Smooth muscle cell (in vitro differentiated cells): ENCODE measurements around the gene TMEM245. TPM values are rescaled to one million over a fixed set of nuclear protein-coding genes. Genes with fewer than 3 reads are reported as not detected.

Experiments used
- DNase-seq: peaks from one replicate; lab custom pipeline; 2025; ENCODE audit not compliant: unreplicated experiment; lab: John Stamatoyannopoulos, UW
- H2AFZ ChIP-seq: fragments of 200-600 bp; sonication (generic); 2 replicates; pipeline ENCODE4 v1.6.0; 2016; ENCODE audit warnings: antibody characterized with exemption, low read depth, mild to moderate bottlenecking
- H3F3A ChIP-seq: fragments of 200-600 bp; sonication (generic); 2 replicates; pipeline ENCODE4 v1.6.0; 2017; ENCODE audit warnings: antibody characterized with exemption, low read depth
- H3K27ac ChIP-seq: fragments of 200-600 bp; sonication (generic); 2 replicates; pipeline ENCODE4 v1.5.1; 2016; ENCODE audit warnings: low read depth, mild to moderate bottlenecking
- H3K27me3 ChIP-seq: fragments of 200-600 bp; sonication (generic); 2 replicates; pipeline ENCODE4 v1.6.1; 2016; ENCODE audit warnings: low read depth, mild to moderate bottlenecking
- H3K36me3 ChIP-seq: fragments of 200-600 bp; sonication (generic); 2 replicates; pipeline ENCODE4 v1.5.1; 2016; ENCODE audit warnings: low read depth
- H3K4me1 ChIP-seq: fragments of 200-600 bp; sonication (generic); 2 replicates; pipeline ENCODE4 v1.5.1; 2016; ENCODE audit warnings: low read depth
- H3K4me2 ChIP-seq: fragments of 200-600 bp; sonication (generic); 2 replicates; pipeline ENCODE4 v1.6.0; 2016; ENCODE audit warnings: mild to moderate bottlenecking
- H3K4me3 ChIP-seq: fragments of 200-600 bp; sonication (generic); 2 replicates; pipeline ENCODE4 v1.5.1; 2016; ENCODE audit warnings: mild to moderate bottlenecking
- H3K79me2 ChIP-seq: fragments of 200-600 bp; sonication (generic); 2 replicates; pipeline ENCODE4 v1.6.0; 2016; ENCODE audit warnings: low read depth, mild to moderate bottlenecking
- H3K9ac ChIP-seq: fragments of 200-600 bp; sonication (generic); 2 replicates; pipeline ENCODE4 v1.6.0; 2016; ENCODE audit warnings: low read depth
- H3K9me3 ChIP-seq: fragments of 200-600 bp; sonication (generic); replicated peaks from 2 replicates; pipeline ENCODE4 v1.5.1; 2016; ENCODE audit warnings: low read depth
- H4K20me1 ChIP-seq: fragments of 200-600 bp; sonication (generic); 2 replicates; pipeline ENCODE4 v1.6.0; 2016; ENCODE audit warnings: low read depth
- WGBS: methylation state at CpG from one replicate; pipeline ENCODE4 v1.1.7; 2016; ENCODE audit warnings: low lambda C conversion rate; 5-methylcytosine and 5-hydroxymethylcytosine counted together
- polyA plus RNA-seq: library from polyadenylated mRNA; unstranded; fragments of >200 nt; fragmentation: Nextera tagmentation; extraction: Ambion mirVana; gene quantifications from 2 replicates; pipeline ENCODE4 v1.2.1, GENCODE V29; 2016
- total RNA-seq: library from RNA; depleted of rRNA; stranded (reverse); fragments of >200 nt; gene quantifications from 2 replicates; pipeline ENCODE4 v1.2.3, GENCODE V29; 2014
- TF ChIP-seq, protein P1 (sequence below): fragments of 200-600 bp; sonication (generic); IDR thresholded peaks from 2 replicates; pipeline ENCODE4 v1.5.1; 2017; ENCODE audit warnings: borderline replicate concordance, mild to moderate bottlenecking, antibody characterized with exemption; ENCODE audit not compliant: insufficient read depth, poor library complexity, severe bottlenecking

The TMEM245 gene
- total and polyA plus RNA-seq, 2 experiments from 2014 or later: 16.3 to 39.7 TPM

DNA sequence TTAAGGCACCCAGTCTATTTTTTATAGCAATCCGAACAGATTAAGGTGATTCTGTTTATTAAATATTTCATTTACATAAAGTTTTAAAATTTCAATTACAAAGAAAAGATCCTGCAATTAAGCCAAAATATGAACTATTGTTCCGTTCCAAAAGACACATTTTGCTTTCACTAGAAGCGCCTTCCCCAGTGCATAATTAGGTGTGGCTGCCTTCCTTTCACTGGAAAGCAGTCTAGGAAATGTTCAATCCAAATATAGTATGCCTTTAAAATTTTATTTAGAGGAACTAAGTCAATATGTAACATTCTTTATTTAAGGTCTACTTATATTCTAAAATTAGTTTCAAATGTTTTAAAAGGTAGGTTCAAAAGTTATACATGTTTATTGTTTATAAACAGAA lies 114.1 kb downstream of the TMEM245 start:
- 96% methylated on average over 3 of the region's 3 CpGs for WGBS
- H3K36me3 ChIP-seq: no peaks in the 10 kb centered on the region
- H4K20me1 ChIP-seq: peaks cover 24% of the 10 kb centered on the region

DNA sequence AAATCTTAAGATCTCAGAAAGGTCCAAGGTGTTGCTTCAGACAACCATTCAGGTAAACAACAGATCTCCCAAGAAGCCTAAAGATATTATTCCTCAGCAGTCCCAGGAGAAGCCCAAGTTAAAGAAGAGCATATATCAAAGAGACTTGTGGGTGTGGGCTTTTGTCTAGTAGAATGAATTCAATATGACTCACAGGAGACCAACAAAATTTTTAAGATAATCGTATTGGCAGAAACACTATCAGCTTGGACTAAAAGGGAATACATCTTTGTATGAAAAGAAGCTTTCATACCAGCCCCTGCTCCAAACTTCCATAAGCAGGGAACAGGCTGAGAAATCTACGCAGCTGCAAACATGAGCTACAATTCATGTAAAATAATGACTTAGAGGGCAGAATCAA lies 116.6 kb downstream of the TMEM245 start:
- Histone ChIP-seq H3K4me2 (no peak overlapping the region), H3K79me2 (peaks cover 40% of the 10 kb centered on the region), H2AFZ (no peak overlapping the region), H3K4me1 (no peaks in the 10 kb centered on the region), H3K4me3 (no peak overlapping the region), H3K27ac (no peak overlapping the region), H3F3A (no peaks in the 10 kb centered on the region), H3K9ac (no peak overlapping the region), H3K9me3 (peaks cover 8% of the 10 kb centered on the region), H3K36me3 (no peaks in the 10 kb centered on the region), H4K20me1 (peaks cover 25% of the 10 kb centered on the region), H3K27me3 (no peaks in the 10 kb centered on the region)
- 98% methylated on average over 2 of the region's 2 CpGs for WGBS
- no peak for DNase-seq
- TF ChIP-seq, protein P1, sequence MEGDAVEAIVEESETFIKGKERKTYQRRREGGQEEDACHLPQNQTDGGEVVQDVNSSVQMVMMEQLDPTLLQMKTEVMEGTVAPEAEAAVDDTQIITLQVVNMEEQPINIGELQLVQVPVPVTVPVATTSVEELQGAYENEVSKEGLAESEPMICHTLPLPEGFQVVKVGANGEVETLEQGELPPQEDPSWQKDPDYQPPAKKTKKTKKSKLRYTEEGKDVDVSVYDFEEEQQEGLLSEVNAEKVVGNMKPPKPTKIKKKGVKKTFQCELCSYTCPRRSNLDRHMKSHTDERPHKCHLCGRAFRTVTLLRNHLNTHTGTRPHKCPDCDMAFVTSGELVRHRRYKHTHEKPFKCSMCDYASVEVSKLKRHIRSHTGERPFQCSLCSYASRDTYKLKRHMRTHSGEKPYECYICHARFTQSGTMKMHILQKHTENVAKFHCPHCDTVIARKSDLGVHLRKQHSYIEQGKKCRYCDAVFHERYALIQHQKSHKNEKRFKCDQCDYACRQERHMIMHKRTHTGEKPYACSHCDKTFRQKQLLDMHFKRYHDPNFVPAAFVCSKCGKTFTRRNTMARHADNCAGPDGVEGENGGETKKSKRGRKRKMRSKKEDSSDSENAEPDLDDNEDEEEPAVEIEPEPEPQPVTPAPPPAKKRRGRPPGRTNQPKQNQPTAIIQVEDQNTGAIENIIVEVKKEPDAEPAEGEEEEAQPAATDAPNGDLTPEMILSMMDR: no peak

More for the DNA sequence above, 114.1 kb downstream of the TMEM245 start:
- Histone ChIP-seq H3K27ac (no peak overlapping the region), H3K4me1 (no peaks in the 10 kb centered on the region), H3K4me2 (no peak overlapping the region), H3K9ac (no peak overlapping the region), H3K27me3 (no peaks in the 10 kb centered on the region), H2AFZ (no peak overlapping the region), H3K4me3 (no peak overlapping the region), H3K9me3 (peaks cover 8% of the 10 kb centered on the region), H3F3A (no peaks in the 10 kb centered on the region), H3K79me2 (peaks cover 57% of the 10 kb centered on the region)
- TF ChIP-seq, protein P1: no peak
- DNase-seq: no peak

- H3F3A ChIP-seq: no peaks in the 10 kb centered on the region
- no peak overlapping the region for H2AFZ ChIP-seq
- H3K9ac ChIP-seq: no peak overlapping the region
- no peaks in the 10 kb centered on the region for H3K4me1 ChIP-seq
- TF ChIP-seq, protein P1: no peak
- H3K27me3 ChIP-seq: no peaks in the 10 kb centered on the region
- peaks cover 29% of the 10 kb centered on the region for H4K20me1 ChIP-seq
- no peak overlapping the region for H3K4me3 ChIP-seq
- peaks cover 36% of the 10 kb centered on the region for H3K79me2 ChIP-seq
- WGBS: 97% methylated on average over 4 of the region's 4 CpGs
- DNase-seq: no peak
- peaks cover 8% of the 10 kb centered on the region for H3K9me3 ChIP-seq
- no peaks in the 10 kb centered on the region for H3K36me3 ChIP-seq
- no peak overlapping the region for H3K4me2 ChIP-seq
- no peak overlapping the region for H3K27ac ChIP-seq
Observed at GRCh38 chr9:109002141-109002540, 117.6 kb downstream of the TMEM245 start.

DNA sequence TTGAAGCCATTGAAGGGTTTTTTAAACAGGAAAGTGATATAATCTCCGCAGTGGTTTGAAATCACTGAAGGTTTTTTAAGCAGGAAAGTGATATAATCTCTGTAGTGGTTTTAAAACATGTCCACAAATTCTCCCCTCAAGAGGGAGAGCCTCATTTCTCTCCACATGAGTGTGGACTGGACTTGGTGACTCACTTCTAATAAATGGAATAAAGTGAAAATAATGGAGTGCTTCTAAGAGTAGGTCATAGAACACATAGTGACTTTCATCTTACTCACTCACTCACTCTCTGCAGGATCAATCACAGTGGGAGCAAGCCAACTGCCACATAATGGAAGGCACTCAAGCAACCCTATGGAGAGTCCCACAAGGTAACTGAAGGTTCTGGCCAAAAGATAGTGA lies 118.5 kb downstream of the TMEM245 start:
- Histone ChIP-seq H3K27ac (peak overlapping the region; percentile 39), H3K4me2 (no peak overlapping the region), H3K4me1 (no peaks in the 10 kb centered on the region), H3K36me3 (no peaks in the 10 kb centered on the region), H3K4me3 (no peak overlapping the region), H3K9ac (no peak overlapping the region), H3K27me3 (no peaks in the 10 kb centered on the region), H4K20me1 (peaks cover 20% of the 10 kb centered on the region), H2AFZ (no peak overlapping the region), H3K9me3 (peaks cover 8% of the 10 kb centered on the region), H3F3A (no peaks in the 10 kb centered on the region), H3K79me2 (peaks cover 28% of the 10 kb centered on the region)
- 13% methylated on average over 1 of the region's 1 CpG for WGBS
- no peak for DNase-seq
- TF ChIP-seq, protein P1: no peak
